Central memory CD8-positive, alpha-beta T cell (primary cell): ENCODE measurements around the gene TNS4.

ENCODE experiments used
- ATAC-seq: fragments of 150-1000 bp; cut with Tn5 transposase; replicated peaks from 2 replicates; pipeline ENCODE4 v1.10.0; 2022; ENCODE audit warnings: mild to moderate bottlenecking, moderate FRiP score, moderate number of reproducible peaks; ENCODE audit not compliant: poor library complexity, severe bottlenecking; ENCODE audit errors: extremely low read depth
- DNase-seq, 2 donors: peaks; one replicate each; pipeline ENCODE4 v3.0.0; 2021; ENCODE audit warnings: low spot score in 2 of 2
- H3K27ac Mint-ChIP-seq: one replicate; pipeline ENCODE4 v1.8.0; 2022; ENCODE audit warnings: low read depth, mild to moderate bottlenecking, moderate library complexity, mixed read lengths
- H3K27me3 Mint-ChIP-seq: one replicate; pipeline ENCODE4 v1.8.0; 2022; ENCODE audit warnings: mixed read lengths
- H3K36me3 Mint-ChIP-seq: one replicate; pipeline ENCODE4 v1.8.0; 2022; ENCODE audit warnings: mild to moderate bottlenecking, moderate library complexity, mixed read lengths; ENCODE audit not compliant: insufficient read depth
- H3K4me1 Mint-ChIP-seq: one replicate; pipeline ENCODE4 v1.8.0; 2022; ENCODE audit warnings: mixed read lengths
- H3K4me3 Mint-ChIP-seq: one replicate; pipeline ENCODE4 v1.8.0; 2022; ENCODE audit warnings: mild to moderate bottlenecking, moderate library complexity, mixed read lengths
- H3K9me3 Mint-ChIP-seq: one replicate; pipeline ENCODE4 v1.8.0; 2022; ENCODE audit warnings: mixed read lengths

Gene TNS4

DNA sequence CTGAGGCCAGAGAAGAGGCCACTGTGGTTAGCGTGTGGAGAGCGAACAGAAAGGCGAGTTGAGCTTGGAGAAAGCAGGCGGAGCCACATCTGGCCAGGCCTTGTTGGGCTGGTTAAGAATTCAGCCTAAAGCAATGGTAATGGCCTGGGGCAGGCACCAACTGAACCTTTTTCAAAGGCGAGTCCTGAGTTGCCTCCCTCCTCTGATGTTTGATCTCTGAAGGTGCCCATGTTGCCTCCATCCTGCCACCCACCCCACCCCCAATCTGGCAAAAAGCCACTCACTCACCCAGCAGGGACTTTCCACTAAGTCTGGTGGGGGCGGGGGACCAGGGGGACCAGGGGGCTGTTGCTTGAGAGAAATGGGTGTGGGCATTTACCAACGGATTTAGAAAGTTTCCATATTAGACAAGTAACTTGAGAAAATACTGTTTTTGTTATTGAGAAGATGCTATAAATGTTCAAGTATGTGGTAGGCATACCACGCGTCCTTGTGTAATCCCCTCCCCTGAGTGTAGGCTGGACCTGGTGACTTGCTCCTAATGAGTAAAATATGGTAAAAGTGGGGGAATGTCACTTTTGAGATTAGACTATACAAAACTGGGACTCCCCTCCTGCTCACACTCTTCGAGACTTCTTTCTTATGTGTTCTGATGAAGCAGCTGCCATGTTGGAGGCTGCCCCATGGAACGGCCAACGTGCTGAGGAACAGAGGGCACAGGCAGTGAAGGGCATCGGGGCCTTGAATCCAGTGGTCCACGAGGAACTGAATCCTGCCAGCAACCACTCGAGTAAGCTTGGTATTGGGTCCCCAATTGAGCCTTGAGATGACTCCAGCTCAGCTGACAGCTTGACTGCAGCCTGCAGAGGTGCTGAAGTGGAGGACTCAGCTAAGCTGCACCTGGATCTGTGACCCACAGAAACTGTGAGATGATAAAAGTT is 29.9 kb upstream of the TNS4 start:
- Mint-ChIP-seq H3K4me1 (peaks cover 60% of the 10 kb centered on the region), H3K27ac (peak overlapping the region; percentile 94), H3K36me3 (peaks cover 15% of the 10 kb centered on the region), H3K4me3 (peak overlapping the region; percentile 46), H3K9me3 (no peaks in the 10 kb centered on the region), H3K27me3 (no peaks in the 10 kb centered on the region)
- no peak for ATAC-seq
- peak in 1 of 2 donors; percentile 58 for DNase-seq

DNA sequence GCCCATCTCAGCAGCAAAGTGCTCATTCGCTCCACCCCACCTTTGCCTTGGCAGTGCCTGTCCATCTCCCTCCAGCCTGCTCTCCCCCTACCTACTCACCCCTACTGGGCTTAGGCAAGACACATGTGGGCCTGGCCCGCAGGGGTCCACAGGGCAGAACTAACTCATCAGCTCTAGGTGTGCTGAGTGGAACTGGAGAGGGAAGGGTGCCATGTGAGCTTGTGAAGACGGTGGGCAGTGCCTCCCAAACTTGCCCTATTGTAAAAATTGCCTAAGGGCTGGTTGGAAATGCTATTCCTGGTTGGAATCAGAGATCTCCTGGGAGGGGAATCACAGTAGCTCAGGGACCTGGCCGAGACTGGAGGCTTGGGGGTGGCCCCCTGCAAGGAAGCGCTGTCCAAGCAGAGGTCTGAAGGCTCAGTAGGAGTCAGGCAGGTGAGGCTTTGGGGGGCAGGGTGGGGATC is 29.1 kb upstream of the TNS4 start:
- ATAC-seq (no peak), DNase-seq (no peak)
- Mint-ChIP-seq H3K4me1 (peaks cover 55% of the 10 kb centered on the region), H3K27me3 (no peaks in the 10 kb centered on the region), H3K36me3 (peaks cover 15% of the 10 kb centered on the region), H3K27ac (peak overlapping the region; percentile 94), H3K9me3 (no peaks in the 10 kb centered on the region), H3K4me3 (peak overlapping the region; percentile 46)

DNA sequence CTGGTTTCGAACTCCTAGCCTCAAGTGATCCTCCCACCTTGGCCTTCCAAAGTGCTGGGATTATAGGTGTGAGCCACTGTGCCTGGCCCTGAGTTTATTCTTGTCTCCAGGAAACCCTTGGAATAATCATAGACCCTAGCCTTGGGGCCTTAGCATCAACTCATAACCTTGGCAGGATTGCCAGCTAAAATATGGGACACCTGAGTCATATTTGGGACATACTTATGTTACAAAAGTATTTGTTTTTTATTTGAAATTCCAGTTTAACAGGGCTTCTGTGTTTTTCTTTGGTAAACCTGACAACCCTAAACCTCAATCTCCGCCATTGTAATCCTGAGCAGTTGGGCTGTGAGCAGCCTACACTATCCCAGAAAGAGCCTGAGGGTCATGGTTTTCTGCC is 28.6 kb upstream of the TNS4 start:
- Mint-ChIP-seq H3K4me1 (peaks cover 55% of the 10 kb centered on the region), H3K4me3 (no peak overlapping the region), H3K9me3 (no peaks in the 10 kb centered on the region), H3K36me3 (peaks cover 15% of the 10 kb centered on the region), H3K27me3 (no peaks in the 10 kb centered on the region), H3K27ac (peak overlapping the region; percentile 94)
- ATAC-seq (no peak), DNase-seq (no peak)

DNA sequence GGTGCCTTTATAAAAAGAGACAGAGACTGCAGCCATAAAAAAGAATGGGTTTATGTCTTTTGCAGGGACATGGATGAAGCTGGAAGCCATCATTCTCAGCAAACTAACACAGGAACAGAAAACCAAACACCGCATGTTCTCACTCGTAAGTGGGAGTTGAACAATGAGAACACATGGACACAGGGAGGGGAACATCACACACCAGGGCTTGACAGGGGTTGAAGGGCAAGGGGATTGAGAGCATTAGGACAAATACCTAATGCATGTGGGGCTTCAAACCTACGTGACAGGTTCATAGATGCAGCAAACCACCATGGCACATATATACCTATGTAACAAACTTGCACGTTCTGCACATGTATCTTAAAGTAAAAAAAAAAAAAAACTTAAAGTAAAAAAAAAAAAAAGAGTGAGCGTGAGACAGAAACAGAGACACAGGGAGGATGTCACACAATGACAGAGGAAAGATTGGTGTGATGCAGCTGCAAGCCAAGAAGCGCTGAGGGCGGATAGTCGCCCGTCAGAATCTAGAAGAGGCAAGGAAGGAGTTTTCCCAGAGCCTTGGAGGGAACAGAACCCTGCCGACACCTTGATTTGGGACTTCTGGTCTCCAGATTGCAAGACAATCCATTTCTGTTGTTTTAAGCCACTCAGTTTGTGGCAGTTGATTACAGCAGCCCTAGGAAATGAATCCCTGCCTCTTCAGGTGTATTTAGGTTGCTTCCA is 27.4 kb upstream of the TNS4 start:
- Mint-ChIP-seq H3K9me3 (no peaks in the 10 kb centered on the region), H3K27ac (peak overlapping the region; percentile 94), H3K4me3 (peak overlapping the region; percentile 56), H3K36me3 (peaks cover 17% of the 10 kb centered on the region), H3K4me1 (peaks cover 47% of the 10 kb centered on the region), H3K27me3 (no peaks in the 10 kb centered on the region)
- peak; percentile 52 for ATAC-seq
- DNase-seq: peak in 1 of 2 donors; percentile 46

DNA sequence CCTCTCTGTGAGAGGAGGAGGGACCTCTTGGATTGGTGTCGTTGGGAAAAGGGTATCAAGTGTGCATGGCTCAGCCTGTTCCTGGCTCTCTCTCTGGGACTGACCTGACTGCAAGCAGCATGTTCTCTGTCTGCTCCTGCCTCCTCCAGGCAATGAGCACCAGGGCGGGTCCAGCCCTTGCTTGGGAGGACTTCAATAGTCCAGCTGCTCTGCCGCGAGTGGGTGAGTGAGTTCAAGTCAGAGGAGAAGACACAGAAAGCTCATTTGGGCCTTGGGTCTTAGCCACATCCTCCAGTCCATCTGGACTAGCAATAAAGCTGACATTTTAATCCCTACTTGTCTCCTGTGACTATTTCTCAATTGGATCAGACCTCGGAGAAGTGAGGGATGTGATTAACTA is 25.2 kb upstream of the TNS4 start:
- Mint-ChIP-seq H3K27ac (no peak overlapping the region), H3K4me1 (peaks cover 38% of the 10 kb centered on the region), H3K4me3 (no peak overlapping the region), H3K9me3 (no peaks in the 10 kb centered on the region), H3K27me3 (no peaks in the 10 kb centered on the region), H3K36me3 (peaks cover 10% of the 10 kb centered on the region)
- no peak for DNase-seq
- ATAC-seq: no peak

DNA sequence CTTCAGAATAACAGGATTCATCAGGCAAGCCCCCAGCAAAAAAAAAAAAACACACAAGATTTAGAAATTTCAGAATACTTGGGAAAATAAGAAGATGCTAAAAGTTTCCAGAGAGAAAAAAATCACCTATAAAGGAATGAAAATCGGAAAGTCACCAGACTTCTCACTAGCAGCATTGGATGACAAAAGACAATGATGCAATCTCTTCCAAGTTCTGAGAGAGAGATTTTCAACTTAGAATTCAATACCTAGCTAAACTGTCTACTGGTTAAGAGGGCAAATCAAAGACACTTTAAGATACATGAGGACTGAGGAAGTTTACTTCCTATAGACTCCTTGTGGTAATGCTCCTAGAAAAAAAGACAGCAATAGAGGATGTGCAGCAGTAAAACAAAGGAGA is 23.9 kb upstream of the TNS4 start:
- no peak overlapping the region for H3K4me3 Mint-ChIP-seq
- ATAC-seq: no peak
- H3K9me3 Mint-ChIP-seq: no peaks in the 10 kb centered on the region
- peaks cover 32% of the 10 kb centered on the region for H3K4me1 Mint-ChIP-seq
- peaks cover 12% of the 10 kb centered on the region for H3K36me3 Mint-ChIP-seq
- H3K27ac Mint-ChIP-seq: no peak overlapping the region
- H3K27me3 Mint-ChIP-seq: no peaks in the 10 kb centered on the region
- DNase-seq: no peak

DNA sequence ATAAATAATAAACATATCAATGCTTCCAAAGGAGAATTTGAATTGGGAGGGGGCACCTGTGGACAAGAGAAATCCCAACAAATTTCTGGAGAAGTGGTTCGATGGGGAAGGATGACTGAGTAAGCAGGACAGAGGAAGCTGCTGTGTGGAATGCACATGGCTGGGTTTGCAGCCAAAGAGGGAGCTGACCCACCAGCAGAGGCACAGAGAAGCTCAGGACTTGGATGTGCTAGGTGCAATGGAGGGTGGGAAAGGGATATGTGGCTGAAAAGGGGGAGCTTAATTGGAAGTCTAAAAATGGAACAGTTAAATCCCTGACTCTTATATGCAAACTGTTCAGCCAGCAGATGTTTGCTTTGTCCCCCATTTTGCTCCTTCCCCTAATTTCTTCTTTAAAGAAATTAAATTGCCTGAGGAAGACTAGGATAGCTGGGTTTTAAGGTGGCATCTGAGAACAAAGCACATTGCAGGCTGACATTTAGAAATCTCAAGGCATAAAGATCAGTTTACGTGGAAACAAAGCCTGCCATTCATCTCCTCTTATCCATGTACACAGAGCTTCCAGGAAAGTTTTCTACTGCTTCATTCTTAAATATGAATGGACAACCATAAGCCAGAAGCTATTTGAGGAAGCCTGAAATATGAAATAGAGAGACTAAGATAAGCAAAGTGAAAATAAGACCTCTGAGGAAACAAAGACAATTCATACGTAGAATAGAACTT is 23.0 kb upstream of the TNS4 start:
- H3K27ac Mint-ChIP-seq: no peak overlapping the region
- no peak overlapping the region for H3K4me3 Mint-ChIP-seq
- no peaks in the 10 kb centered on the region for H3K27me3 Mint-ChIP-seq
- DNase-seq (no peak), ATAC-seq (no peak)
- no peaks in the 10 kb centered on the region for H3K9me3 Mint-ChIP-seq
- H3K4me1 Mint-ChIP-seq: peaks cover 35% of the 10 kb centered on the region
- peaks cover 12% of the 10 kb centered on the region for H3K36me3 Mint-ChIP-seq

DNA sequence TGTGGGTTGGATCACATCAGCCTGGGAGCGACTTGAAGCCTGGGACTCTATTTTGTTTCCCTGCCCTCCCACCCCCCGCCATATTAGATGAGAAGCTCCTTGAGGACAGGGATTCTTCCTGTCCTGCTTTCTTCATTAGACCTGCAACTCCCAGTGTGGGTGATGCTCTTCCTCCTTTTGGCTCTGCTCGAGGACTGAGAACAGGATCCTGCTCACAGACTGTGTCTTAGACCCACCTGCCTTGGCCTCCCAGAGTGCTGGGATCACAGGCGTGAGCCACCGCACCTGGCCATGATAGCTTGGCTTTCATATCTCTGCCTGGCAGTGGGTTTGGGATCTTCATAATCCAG is 21.5 kb upstream of the TNS4 start:
- no peak overlapping the region for H3K27ac Mint-ChIP-seq
- no peaks in the 10 kb centered on the region for H3K27me3 Mint-ChIP-seq

DNA sequence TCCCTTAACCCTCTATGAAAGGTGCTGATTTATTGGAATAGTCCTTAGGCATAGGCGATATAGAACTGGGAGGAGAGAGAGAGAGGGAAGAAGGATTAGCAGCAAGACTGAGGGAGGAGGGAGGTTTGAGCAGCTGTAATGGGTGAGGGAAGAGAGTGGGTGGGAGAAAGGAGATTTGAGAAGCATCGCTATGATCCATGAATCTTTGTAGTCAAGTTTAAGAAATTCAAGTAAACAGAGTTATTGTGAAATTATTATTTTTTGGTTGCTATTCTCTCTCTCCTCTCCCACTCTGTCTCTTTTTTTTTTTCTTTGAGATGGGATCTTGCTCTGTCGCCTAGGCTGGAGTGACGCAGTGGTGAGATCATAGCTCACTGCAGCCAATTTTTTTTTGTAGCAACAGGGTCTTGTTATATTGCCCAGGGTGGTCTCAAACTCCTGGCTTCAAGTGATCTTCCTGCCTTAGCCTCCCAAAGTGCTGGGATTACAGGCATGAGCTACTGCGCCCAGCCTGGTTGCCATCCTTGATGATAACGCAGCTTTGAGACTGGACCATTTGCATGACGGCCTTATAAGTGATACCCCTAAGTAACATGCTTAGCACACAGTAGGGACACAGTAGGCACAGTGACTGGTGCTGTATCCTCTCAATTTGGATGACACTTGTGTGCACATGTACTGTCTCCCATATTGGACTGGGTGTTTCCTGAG is 21.0 kb upstream of the TNS4 start:
- H3K27me3 Mint-ChIP-seq: no peaks in the 10 kb centered on the region
- peaks cover 42% of the 10 kb centered on the region for H3K4me1 Mint-ChIP-seq
- DNase-seq: no peak
- peaks cover 12% of the 10 kb centered on the region for H3K36me3 Mint-ChIP-seq
- no peak overlapping the region for H3K4me3 Mint-ChIP-seq
- no peaks in the 10 kb centered on the region for H3K9me3 Mint-ChIP-seq
- ATAC-seq: no peak
- H3K27ac Mint-ChIP-seq: no peak overlapping the region

More for the DNA sequence above, 21.5 kb upstream of the TNS4 start:
- peaks cover 12% of the 10 kb centered on the region for H3K36me3 Mint-ChIP-seq
- no peak for ATAC-seq
- H3K9me3 Mint-ChIP-seq: no peaks in the 10 kb centered on the region
- no peak for DNase-seq
- peaks cover 38% of the 10 kb centered on the region for H3K4me1 Mint-ChIP-seq
- no peak overlapping the region for H3K4me3 Mint-ChIP-seq

DNA sequence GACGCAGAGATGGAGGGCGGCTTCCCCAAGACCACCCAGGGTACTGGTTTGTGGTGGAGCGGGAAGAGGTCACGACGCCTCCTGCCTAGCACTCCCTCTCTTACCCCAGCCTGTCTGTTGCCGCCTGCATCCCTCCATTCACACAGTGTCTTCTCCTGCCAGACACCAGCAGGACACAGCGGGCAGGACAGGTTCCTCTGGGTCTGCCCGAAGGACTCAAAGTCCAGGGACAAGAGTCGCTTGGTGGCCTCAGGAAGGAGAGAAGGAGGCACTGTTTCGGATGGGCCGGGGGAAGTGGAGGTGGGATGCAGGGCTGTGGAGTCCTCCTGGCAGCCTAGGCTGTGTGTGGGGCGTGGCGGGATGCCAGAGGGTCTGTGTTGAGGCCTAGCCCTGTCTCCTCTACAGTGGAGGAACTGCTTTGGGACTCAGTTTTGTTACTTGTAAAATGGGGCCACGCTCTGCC is 19.6 kb upstream of the TNS4 start:
- peaks cover 56% of the 10 kb centered on the region for H3K4me1 Mint-ChIP-seq
- peaks cover 14% of the 10 kb centered on the region for H3K36me3 Mint-ChIP-seq
- H3K4me3 Mint-ChIP-seq: peak overlapping the region; percentile 39
- no peak for ATAC-seq
- H3K27ac Mint-ChIP-seq: no peak overlapping the region
- H3K27me3 Mint-ChIP-seq: no peaks in the 10 kb centered on the region
- no peak for DNase-seq
- H3K9me3 Mint-ChIP-seq: no peaks in the 10 kb centered on the region

DNA sequence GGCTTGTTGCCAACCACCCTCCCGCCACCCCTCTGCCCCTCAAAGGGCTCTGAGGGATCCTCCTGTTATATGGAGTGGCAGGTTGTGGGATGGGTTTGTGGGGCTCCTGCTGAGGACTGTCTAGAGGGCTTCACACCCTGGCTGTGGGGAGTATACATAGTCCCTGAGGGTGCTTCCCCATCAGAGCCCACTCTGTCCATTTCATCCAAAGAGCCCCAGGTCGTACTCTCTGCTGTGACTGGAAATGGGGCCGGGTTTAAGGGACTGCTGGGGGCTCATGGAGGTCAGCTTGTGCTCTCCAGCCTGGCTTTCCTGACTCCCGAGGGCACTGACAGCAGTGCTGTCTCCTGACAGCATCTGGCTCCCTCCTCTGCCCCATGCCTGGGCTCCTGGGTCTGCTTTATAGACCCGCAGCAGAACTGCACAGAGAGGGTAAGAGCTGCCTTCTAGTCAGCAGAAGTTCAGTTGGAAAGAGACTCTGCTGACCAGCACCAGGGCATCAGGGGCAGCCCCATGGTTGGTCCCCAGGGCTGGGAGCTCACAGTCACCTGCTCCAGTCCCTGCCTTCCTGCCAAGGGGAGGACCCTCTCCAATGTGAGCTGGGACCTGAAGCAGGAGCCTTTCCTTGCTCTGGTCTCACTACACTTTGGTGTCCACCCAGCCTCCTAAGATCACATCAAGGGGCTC is 17.8 kb upstream of the TNS4 start:
- no peaks in the 10 kb centered on the region for H3K9me3 Mint-ChIP-seq
- H3K27ac Mint-ChIP-seq: peak overlapping the region; percentile 47
- peaks cover 73% of the 10 kb centered on the region for H3K4me1 Mint-ChIP-seq
- no peak for DNase-seq
- peak overlapping the region; percentile 85 for H3K4me3 Mint-ChIP-seq
- no peak for ATAC-seq
- no peaks in the 10 kb centered on the region for H3K27me3 Mint-ChIP-seq
- H3K36me3 Mint-ChIP-seq: peaks cover 12% of the 10 kb centered on the region
